ENCODE results near the gene SPRR2G. TPM values are rescaled to one million over a fixed set of nuclear protein-coding genes. Genes with fewer than 3 reads are reported as not detected.
"Not testable (repeated sequence)": the region's sequence is repeated elsewhere in the genome, so short reads cannot be mapped to it uniquely, and the experiment has no call there.

SPRR2G gene
- total RNA-seq, 4 donors from 2014 or later = 9.0 TPM; not detected in 3

- no peak overlapping the region for H3K27ac ChIP-seq
- no peak overlapping the region for H3K4me3 ChIP-seq
- intact Hi-C loops (cut with DNase I) = no loop called here
- H3K27me3 ChIP-seq = no peaks in the 10 kb centered on the region
- DNase-seq = no peak
- H3K9me3 ChIP-seq = peaks cover 0 to 4% (median 0%) of the 10 kb centered on the region in 3 donors
- H3K36me3 ChIP-seq = no peaks in the 10 kb centered on the region
- 30 to 46% methylated on average over 2 of the region's 2 CpGs for WGBS, 2 donors
- H3K4me1 ChIP-seq = peaks cover 0 to 30% (median 0%) of the 10 kb centered on the region in 3 donors
- no peak for TF ChIP-seq POLR2A (IDR thresholded peaks at IDR 0.05)
- TF ChIP-seq CTCF (IDR thresholded peaks at IDR 0.05) = no peak
Observed at GRCh38 chr1:153127296-153127695, 23.4 kb downstream of the SPRR2G start.

- WGBS, 2 donors = 76 to 93% methylated on average over 1 of the region's 1 CpG
- H3K27ac ChIP-seq = no peak overlapping the region
- H3K4me1 ChIP-seq = peaks cover 0 to 28% (median 0%) of the 10 kb centered on the region in 3 donors
- DNase-seq = no peak
- intact Hi-C loops (cut with DNase I) = no loop called here
- no peak for TF ChIP-seq POLR2A (IDR thresholded peaks at IDR 0.05)
- TF ChIP-seq CTCF (IDR thresholded peaks at IDR 0.05) = no peak
- H3K36me3 ChIP-seq = no peaks in the 10 kb centered on the region
- peaks cover 0 to 4% (median 0%) of the 10 kb centered on the region in 3 donors for H3K9me3 ChIP-seq
- no peak overlapping the region for H3K4me3 ChIP-seq
- H3K27me3 ChIP-seq = no peaks in the 10 kb centered on the region
Observed at GRCh38 chr1:153125536-153125935, 25.2 kb downstream of the SPRR2G start.

- H3K27me3 ChIP-seq; DNase-seq; intact Hi-C loops (cut with DNase I); H3K9me3 ChIP-seq; H3K36me3 ChIP-seq; H3K4me3 ChIP-seq: not testable (repeated sequence)
- H3K4me1 ChIP-seq = peaks cover 0 to 28% (median 0%) of the 10 kb centered on the region in 3 donors
- H3K27ac ChIP-seq = peak overlapping the region in 2 of 4 donors; percentile 75 to 77
- 83 to 88% methylated on average over 8 of the region's 8 CpGs for WGBS, 2 donors
Observed at GRCh38 chr1:153123793-153124192, 26.9 kb downstream of the SPRR2G start.

- Histone ChIP-seq H3K36me3 (no peaks in the 10 kb centered on the region), H3K9me3 (peaks cover 0 to 4% (median 0%) of the 10 kb centered on the region in 3 donors), H3K27me3 (no peaks in the 10 kb centered on the region), H3K4me1 (peaks cover 0 to 28% (median 0%) of the 10 kb centered on the region in 3 donors), H3K27ac (peak overlapping the region; percentile 62 to 77 (median 74)), H3K4me3 (no peak overlapping the region)
- intact Hi-C loops (cut with DNase I) = no loop called here
- DNase-seq = no peak
- TF ChIP-seq CTCF (IDR thresholded peaks at IDR 0.05) = no peak
- TF ChIP-seq POLR2A (IDR thresholded peaks at IDR 0.05) = no peak
- WGBS, 2 donors = 10 to 29% methylated on average over 3 of the region's 3 CpGs
Observed at GRCh38 chr1:153122831-153123421, 27.8 kb downstream of the SPRR2G start.

GRCh38 chr1:153120945-153121344, 29.7 kb downstream of the SPRR2G start:
- intact Hi-C loops (cut with DNase I) = no loop called here
- H3K27me3 ChIP-seq = no peaks in the 10 kb centered on the region
- no peak overlapping the region for H3K27ac ChIP-seq
- peaks cover 0 to 4% (median 0%) of the 10 kb centered on the region in 3 donors for H3K9me3 ChIP-seq
- H3K36me3 ChIP-seq = no peaks in the 10 kb centered on the region
- H3K4me1 ChIP-seq = peaks cover 0 to 18% (median 0%) of the 10 kb centered on the region in 3 donors
- no peak for DNase-seq
- H3K4me3 ChIP-seq = no peak overlapping the region
- TF ChIP-seq CTCF (IDR thresholded peaks at IDR 0.05) (no peak), POLR2A (IDR thresholded peaks at IDR 0.05) (no peak)

Measured in esophagus squamous epithelium (tissue), 5 donors.